Measurements from ENCODE around the gene BRAF. TPM values are rescaled to one million over a fixed set of nuclear protein-coding genes. Genes with fewer than 3 reads are reported as not detected.

The BRAF gene
- total and polyA plus RNA-seq, 2 of the 8 experiments (the other 6 are each of a cell fraction or from before 2014, with no cell fraction given) = 11.4 to 32.6 TPM

DNA sequence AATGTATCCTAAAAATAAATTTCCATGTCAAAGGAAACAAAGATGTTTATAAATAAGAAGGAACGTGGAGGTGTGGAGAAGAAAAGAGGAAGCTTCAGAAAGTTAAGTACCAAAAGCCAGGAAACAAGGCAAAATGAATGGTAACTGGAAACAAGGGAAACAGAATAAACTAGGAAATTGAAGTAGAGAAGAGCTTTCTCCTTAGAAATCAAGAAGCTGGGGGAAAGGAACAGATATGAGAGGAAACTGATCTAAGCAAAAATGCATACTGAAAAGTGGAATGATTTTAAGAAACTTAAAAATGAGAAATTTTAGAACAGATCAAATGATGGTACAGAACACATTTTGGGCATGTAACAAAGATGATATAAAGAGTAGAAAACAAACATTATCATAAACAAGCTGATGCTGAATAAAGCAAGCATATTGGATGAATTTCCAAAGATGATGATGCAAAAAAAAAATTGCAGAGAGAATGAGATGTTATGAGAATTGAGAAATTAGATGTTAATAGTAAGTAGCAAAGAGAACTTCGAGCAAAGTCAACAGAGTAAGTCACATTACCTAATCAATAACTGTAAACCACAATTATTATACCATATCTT lies 1.9 kb downstream of the BRAF start (continued):
- TF ChIP-seq MAFK (IDR thresholded peaks at IDR 0.05; ENCODE audit: low read depth, low read length) (no peak), ASH2L (IDR thresholded peaks at IDR 0.05; ENCODE audit: low read length) (no peak)
